ENCODE measurements around the gene TMEM9B.

Gene TMEM9B

DNA sequence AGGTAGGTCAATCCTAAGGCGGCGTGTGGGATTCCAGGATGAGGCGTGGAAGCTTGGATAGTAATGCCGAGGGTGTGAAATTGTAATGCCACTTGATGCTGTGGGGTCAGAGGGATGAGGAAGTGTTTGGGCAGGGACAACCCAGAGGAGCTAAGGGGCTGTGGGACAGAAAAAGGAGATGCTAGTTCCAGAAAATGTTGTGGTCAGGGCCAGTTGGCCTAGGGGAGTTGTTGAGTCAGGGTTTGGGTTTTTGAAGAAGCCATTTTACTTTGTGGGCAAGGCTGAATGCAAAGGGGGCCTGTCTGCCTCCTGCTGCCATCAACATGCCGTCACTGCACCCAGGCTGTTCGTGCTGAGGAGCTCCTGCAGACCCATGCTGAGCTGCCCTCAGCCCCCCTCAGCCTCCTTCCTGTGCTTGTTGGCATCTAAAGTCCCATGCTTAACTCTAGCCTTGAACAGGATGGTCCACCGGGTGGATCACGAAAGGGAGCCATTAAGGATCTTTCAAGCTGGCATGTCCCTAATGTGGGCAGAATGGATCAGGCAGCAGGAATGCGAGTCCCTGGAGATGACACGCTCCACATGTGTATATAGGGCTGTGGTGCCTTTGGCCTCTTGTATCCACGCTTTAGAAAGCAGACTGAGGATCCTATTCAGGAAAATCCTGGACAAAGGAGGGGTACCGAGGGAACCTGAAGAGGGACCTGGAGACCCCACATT lies 33.6 kb downstream of the TMEM9B start:
- TF ChIP-seq, protein P1, sequence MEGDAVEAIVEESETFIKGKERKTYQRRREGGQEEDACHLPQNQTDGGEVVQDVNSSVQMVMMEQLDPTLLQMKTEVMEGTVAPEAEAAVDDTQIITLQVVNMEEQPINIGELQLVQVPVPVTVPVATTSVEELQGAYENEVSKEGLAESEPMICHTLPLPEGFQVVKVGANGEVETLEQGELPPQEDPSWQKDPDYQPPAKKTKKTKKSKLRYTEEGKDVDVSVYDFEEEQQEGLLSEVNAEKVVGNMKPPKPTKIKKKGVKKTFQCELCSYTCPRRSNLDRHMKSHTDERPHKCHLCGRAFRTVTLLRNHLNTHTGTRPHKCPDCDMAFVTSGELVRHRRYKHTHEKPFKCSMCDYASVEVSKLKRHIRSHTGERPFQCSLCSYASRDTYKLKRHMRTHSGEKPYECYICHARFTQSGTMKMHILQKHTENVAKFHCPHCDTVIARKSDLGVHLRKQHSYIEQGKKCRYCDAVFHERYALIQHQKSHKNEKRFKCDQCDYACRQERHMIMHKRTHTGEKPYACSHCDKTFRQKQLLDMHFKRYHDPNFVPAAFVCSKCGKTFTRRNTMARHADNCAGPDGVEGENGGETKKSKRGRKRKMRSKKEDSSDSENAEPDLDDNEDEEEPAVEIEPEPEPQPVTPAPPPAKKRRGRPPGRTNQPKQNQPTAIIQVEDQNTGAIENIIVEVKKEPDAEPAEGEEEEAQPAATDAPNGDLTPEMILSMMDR (IDR thresholded peaks at IDR 0.05), result no peak

DNA sequence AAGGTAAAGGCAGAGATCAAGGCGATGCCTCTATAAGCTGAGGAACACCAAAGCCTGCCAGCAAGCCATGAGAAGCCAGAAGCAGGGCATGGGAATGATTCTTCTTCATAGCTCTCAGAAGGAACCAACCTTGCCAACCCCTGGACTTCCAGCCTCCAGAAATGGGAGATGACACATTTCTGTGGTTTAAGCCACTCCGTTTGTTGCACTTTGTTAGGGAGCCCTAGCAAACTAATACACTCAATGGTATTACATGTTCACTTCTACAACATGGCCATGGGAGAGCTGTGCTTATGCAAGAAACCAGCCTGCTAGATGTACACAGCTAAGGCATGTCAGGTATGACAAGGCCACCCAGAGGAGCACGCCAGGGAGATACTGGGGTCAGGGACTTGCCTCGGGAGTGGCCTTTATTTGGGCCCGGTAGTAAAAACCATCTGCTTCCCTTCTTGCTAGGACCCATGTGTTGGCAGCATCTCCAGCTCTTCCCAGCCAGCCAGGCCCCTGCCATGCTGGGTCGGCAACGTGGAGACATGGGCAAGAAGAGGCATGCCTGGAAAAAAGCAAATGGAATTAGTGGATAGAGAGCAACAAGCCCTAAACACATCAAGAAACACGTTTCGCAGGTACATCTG lies 35.1 kb downstream of the TMEM9B start:
- TF ChIP-seq, protein P1 (IDR thresholded peaks at IDR 0.05), result no peak

DNA sequence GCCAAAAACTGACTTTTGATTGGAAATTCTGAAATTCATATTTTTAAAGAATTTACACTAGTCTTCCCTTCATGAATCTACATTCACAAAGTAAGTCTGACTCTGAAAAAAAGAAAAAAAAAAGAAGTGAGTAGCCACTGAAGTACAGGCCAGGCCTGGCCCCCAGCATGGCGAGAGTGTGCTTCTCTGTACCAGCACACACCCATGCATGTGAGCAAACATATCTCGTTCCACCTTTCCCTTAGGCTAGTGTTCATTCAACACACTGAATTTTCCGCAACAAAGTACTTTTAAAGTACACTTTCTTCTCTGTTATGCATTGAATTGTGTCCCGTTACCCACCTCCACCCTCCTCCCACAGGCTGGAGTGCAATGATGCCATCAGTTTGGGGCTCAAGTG lies 36.0 kb downstream of the TMEM9B start:
- TF ChIP-seq, protein P1 (IDR thresholded peaks at IDR 0.05), result no peak

DNA sequence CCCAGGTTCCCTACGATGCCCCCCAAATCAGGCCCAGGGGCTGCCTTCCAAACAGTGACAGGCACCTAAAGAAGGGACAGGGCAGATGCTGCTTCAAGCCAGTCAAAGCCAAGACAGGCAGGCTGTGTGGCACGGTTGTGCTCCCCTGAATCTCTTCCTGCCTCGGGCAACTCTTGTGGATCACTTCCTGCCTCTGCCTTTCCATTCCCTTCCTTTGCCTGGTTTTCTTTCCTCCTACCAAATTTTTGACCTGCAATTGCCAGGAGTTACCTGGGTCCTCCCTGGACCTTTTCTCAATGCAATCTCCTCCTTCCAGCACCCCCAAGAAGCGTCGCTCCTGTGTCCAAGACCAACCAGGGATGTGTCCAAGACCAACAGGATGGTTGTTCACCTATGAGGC lies 37.0 kb downstream of the TMEM9B start:
- TF ChIP-seq, protein P1 (IDR thresholded peaks at IDR 0.05), result no peak

DNA sequence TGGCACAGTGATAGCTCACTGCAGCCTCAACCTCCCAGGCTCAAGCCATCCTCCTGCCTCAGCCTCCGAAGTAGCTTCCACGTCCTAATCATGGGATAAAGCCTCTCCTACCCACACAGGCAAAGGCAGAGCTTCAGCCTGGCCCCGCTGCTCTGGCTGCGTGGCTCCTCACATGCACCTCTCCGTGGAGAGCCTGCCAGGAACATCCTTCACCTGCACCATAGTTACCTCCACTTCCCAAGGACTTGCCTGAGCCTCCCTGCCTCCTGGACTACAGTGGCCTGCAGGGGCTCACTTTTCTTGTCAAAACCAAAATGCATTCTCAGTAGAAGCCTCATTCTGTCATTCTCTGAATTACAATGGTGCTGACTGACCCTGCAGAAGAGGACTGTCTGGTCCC lies 38.0 kb downstream of the TMEM9B start:
- TF ChIP-seq, protein P1 (IDR thresholded peaks at IDR 0.05), result no peak

DNA sequence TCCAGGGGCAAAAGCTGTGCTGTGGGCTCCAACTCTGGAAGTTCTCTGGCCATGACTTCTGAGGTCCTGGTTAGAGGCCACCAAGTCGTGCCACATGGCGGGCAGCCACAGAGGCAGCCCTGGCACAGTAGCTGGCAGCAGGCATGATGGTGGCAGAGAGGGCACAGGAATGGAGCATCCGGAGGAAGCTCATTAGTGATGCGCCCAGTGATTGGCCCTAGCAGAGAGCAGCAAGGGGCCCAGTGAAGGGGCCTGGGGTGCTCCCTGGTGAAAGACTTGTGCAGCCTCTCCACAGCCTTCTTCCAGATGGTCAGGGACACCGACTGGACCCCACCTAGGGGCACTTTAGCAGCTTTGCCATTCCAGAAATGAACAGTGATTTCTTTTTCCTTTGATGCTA lies 38.5 kb downstream of the TMEM9B start:
- TF ChIP-seq, protein P1 (IDR thresholded peaks at IDR 0.05), result no peak

- TF ChIP-seq, protein P1 (IDR thresholded peaks at IDR 0.05), result no peak
These were observed 41.6 kb downstream of the TMEM9B start for GRCh38 chr11:8922691-8923090.

All from LNCAP (cell line).